ENCODE data around the gene ITGBL1. TPM values are rescaled to one million over a fixed set of nuclear protein-coding genes. Genes with fewer than 3 reads are reported as not detected.

ITGBL1 gene
- total RNA-seq, 2 experiments from 2014 or later, result not detected

DNA sequence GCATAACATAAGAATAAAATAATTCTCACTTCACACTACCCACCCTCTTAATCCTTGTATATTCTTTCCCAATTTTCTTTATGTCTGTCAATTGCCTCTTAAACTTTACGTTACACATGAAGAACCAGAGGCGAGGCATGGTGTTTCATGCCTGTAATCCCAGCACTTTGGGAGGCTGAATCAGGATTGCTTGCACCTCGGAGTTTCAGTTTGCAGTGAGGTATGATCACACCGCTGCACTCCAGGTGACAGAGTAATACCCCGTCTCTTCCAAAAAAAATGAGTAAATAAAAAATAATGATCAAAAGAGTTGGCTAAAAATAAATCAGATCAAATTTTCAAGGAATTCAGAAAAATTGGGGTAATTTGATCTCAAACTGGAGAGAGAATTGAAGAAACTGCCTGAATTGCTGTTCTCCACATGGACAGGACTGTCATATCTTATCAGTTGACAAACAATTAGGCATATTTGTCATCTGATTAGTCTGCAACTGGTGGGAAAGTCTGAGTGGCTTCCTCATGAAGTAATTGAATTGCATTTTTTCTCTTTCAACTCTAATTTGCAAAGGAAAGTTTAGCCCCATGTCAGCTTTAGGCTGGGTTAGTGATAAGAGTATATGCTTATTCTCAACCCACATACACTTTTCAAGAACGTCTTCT, 302.9 kb downstream of the ITGBL1 start:
- H3K36me3 Mint-ChIP-seq (ENCODE audit: low read depth), result no peaks in the 10 kb centered on the region
- peaks cover 4% of the 10 kb centered on the region for H3K27me3 Mint-ChIP-seq
- ChIA-PET CTCF (no interaction called here), POLR2A (no interaction called here)
- no peaks in the 10 kb centered on the region for H3K9me3 Mint-ChIP-seq
- no peak for DNase-seq
- H3K4me3 Mint-ChIP-seq, result no peak overlapping the region
- no peaks in the 10 kb centered on the region for H3K4me1 Mint-ChIP-seq
- H3K27ac Mint-ChIP-seq, result no peak overlapping the region

DNA sequence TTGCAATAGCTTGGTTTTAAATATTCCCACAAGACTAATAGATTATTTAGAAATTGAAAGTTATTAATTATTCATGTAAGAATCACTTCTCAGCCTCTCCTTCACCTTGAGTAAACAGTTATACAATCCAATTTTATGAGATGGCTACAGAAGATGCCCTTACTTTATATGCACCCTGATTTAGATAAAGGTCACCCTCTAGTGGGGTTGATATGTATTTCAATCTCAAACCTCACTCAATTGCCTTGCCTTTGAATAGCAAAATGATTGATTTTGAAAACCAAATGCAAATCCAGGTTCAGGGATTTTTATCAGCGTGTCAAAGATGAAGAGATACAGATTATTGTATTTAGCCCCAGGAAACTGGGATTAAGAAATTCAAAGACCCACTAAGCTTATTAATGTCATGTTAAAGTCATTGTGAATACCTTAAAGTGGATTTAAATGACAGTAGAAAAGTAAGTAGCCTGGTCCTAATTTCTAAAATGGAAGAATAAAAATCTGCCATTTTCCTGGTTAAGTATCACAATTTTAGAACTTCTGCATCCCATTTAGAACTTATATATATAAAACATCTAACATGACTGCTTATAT, 305.1 kb downstream of the ITGBL1 start:
- H3K27ac Mint-ChIP-seq, result no peak overlapping the region
- H3K36me3 Mint-ChIP-seq (ENCODE audit: low read depth), result no peaks in the 10 kb centered on the region
- no peaks in the 10 kb centered on the region for H3K4me1 Mint-ChIP-seq
- no peaks in the 10 kb centered on the region for H3K9me3 Mint-ChIP-seq
- H3K27me3 Mint-ChIP-seq, result peaks cover 8% of the 10 kb centered on the region
- no peak for DNase-seq
- ChIA-PET CTCF (interaction anchor here (1.0 kb wide), 1 partner anchor 133 kb away, joined by 3 read pairs; no protein-coding TSS in a partner anchor), POLR2A (no interaction called here)
- no peak overlapping the region for H3K4me3 Mint-ChIP-seq

DNA sequence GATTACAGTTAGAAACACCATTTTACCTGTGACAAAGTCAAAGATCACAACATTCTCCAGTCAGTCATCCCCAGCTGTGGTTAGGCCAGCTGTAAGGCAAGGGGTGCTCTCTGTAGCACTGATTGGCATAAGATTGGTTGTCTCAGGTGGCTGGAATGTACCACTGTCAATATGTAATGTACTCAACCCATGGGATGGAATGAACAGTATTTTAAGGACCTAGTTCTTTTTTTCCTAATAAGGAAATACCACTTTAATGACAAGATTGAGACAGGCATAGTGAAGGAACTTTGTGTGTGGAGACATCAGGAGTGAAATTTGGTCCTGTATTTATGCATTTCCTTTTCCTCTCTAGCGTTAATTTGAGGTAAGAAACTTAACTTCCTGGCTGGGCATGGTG, 310.7 kb downstream of the ITGBL1 start:
- Mint-ChIP-seq H3K9me3 (no peaks in the 10 kb centered on the region), H3K27ac (no peak overlapping the region), H3K36me3 (ENCODE audit: low read depth) (no peaks in the 10 kb centered on the region), H3K4me1 (no peaks in the 10 kb centered on the region), H3K4me3 (no peak overlapping the region), H3K27me3 (peaks cover 8% of the 10 kb centered on the region)
- POLR2A ChIA-PET, result no interaction called here
- CTCF ChIA-PET, result no interaction called here
- DNase-seq, result no peak

Other genes starting within 250 kb of the ITGBL1 start
- not detected for gene NALCN, start 36.2 kb upstream of the ITGBL1 start, total RNA-seq